ENCODE results near the gene NOC3L. TPM values are rescaled to one million over a fixed set of nuclear protein-coding genes. Genes with fewer than 3 reads are reported as not detected.

NOC3L gene
- total RNA-seq, 4 donors from 2014 or later = 11.3 to 24.8 (median 18.5) TPM

DNA sequence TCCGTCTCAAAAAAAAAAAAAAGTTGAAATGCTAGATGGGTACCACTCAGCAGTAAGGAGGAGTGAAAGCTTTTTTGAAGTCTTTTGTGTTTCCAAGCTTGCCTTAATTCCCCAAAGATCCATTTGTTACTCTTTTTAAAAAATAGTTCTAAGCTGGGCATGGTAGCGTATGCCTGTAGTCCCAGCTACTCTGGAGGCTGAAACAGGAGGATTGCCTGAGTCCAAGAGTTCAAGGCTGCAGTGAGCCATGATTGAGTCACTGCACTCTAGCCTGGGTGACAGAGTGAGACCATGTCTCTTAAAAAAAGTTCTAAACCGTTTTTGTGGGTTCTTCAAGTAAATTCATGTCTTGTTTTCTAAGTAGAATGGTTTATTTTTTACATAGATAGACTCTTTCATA lies 44.9 kb upstream of the NOC3L start:
- TF ChIP-seq, protein P1, sequence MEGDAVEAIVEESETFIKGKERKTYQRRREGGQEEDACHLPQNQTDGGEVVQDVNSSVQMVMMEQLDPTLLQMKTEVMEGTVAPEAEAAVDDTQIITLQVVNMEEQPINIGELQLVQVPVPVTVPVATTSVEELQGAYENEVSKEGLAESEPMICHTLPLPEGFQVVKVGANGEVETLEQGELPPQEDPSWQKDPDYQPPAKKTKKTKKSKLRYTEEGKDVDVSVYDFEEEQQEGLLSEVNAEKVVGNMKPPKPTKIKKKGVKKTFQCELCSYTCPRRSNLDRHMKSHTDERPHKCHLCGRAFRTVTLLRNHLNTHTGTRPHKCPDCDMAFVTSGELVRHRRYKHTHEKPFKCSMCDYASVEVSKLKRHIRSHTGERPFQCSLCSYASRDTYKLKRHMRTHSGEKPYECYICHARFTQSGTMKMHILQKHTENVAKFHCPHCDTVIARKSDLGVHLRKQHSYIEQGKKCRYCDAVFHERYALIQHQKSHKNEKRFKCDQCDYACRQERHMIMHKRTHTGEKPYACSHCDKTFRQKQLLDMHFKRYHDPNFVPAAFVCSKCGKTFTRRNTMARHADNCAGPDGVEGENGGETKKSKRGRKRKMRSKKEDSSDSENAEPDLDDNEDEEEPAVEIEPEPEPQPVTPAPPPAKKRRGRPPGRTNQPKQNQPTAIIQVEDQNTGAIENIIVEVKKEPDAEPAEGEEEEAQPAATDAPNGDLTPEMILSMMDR (IDR thresholded peaks at IDR 0.05) = no peak
- TF ChIP-seq POLR2A (IDR thresholded peaks at IDR 0.05) = no peak
- Histone ChIP-seq H3K4me1 (peaks cover 7 to 19% (median 16%) of the 10 kb centered on the region in 3 donors), H3K27me3 (no peaks in the 10 kb centered on the region), H3K9me3 (no peaks in the 10 kb centered on the region), H3K4me3 (no peak overlapping the region), H3K36me3 (no peaks in the 10 kb centered on the region), H3K27ac (no peak overlapping the region)
- intact Hi-C loops (cut with DNase I) = no loop called here
- no peak for DNase-seq
- 72 to 88% methylated on average over 3 of the region's 3 CpGs for WGBS, 2 donors

DNA sequence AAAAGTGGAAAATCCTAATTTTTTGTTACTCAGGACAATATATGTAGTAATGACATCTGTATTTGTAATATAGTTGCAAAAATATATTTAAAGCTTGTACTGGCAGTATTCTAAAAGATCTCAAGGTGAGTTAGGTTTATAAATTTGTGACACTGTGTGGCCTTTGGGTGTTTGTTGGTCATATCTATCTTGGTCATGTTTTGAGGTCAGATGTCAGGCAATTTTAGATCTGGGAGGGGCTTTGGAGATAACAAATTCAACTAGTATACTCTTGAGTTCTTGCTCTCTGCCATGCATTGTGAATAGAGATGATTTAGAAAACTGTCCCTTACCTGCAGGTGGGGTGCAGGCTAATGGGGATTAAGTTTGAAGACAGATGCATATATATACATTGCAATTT lies 42.7 kb upstream of the NOC3L start:
- Histone ChIP-seq H3K9me3 (no peaks in the 10 kb centered on the region), H3K4me3 (no peak overlapping the region), H3K27me3 (no peaks in the 10 kb centered on the region), H3K4me1 (peaks cover 7 to 23% (median 16%) of the 10 kb centered on the region in 3 donors), H3K27ac (no peak overlapping the region), H3K36me3 (no peaks in the 10 kb centered on the region)
- TF ChIP-seq, protein P1 (IDR thresholded peaks at IDR 0.05) = no peak
- TF ChIP-seq POLR2A (IDR thresholded peaks at IDR 0.05) = no peak
- intact Hi-C loops (cut with DNase I) = no loop called here
- no peak for DNase-seq

- H3K27ac ChIP-seq = peak overlapping the region; percentile 90 to 97 (median 94)
- H3K4me1 ChIP-seq = peaks cover 7 to 23% (median 16%) of the 10 kb centered on the region in 3 donors
- 0 to 1% methylated on average over 8 to 9 of the region's 51 CpGs for WGBS, 2 donors
- peak overlapping the region; percentile 83 to 97 (median 92) for H3K4me3 ChIP-seq
- intact Hi-C loops (cut with DNase I) = no loop called here
- H3K27me3 ChIP-seq = no peaks in the 10 kb centered on the region
- TF ChIP-seq, protein P1 (IDR thresholded peaks at IDR 0.05) = no peak
- TF ChIP-seq POLR2A (IDR thresholded peaks at IDR 0.05) = peak in 2 of 4 donors; percentile 51 to 54
- no peaks in the 10 kb centered on the region for H3K9me3 ChIP-seq
- no peaks in the 10 kb centered on the region for H3K36me3 ChIP-seq
- DNase-seq = peak; percentile 26
Measured at GRCh38 chr10:94403380-94404213, 40.9 kb upstream of the NOC3L start.

GRCh38 chr10:94402843-94403379 lies 40.2 kb upstream of the NOC3L start:
- no peaks in the 10 kb centered on the region for H3K27me3 ChIP-seq
- H3K36me3 ChIP-seq = no peaks in the 10 kb centered on the region
- peak overlapping the region; percentile 90 to 97 (median 94) for H3K27ac ChIP-seq
- no peaks in the 10 kb centered on the region for H3K9me3 ChIP-seq
- peaks cover 7 to 23% (median 16%) of the 10 kb centered on the region in 3 donors for H3K4me1 ChIP-seq
- H3K4me3 ChIP-seq = peak overlapping the region; percentile 83 to 97 (median 92)
- TF ChIP-seq, protein P1 (IDR thresholded peaks at IDR 0.05) = no peak
- no peak for TF ChIP-seq POLR2A (IDR thresholded peaks at IDR 0.05)
- intact Hi-C loops (cut with DNase I) = no loop called here
- no peak for DNase-seq
- no CpG with 5 or more reads among the region's 77 CpGs for WGBS, 2 donors

- TF ChIP-seq, protein P1 (IDR thresholded peaks at IDR 0.05) = no peak
- peak in 1 of 4 donors; percentile 71 for TF ChIP-seq POLR2A (IDR thresholded peaks at IDR 0.05)
- WGBS, 2 donors = 1 to 17% methylated on average over 1 to 9 of the region's 56 CpGs
Measured at GRCh38 chr10:94402204-94402842, 39.6 kb upstream of the NOC3L start, which contains the start of gene TBC1D12. TSS of gene TBC1D12 (plus strand) at chr10:94402541. CDS start at chr10:94402614, 73 bp downstream.

More at GRCh38 chr10:94402204-94402842, 39.6 kb upstream of the NOC3L start, which contains the start of gene TBC1D12:
- peak within 1 kb of the TSS; percentile 83 to 97 (median 92) for H3K4me3 ChIP-seq
- intact Hi-C loops (cut with DNase I) = no loop called here
- H3K9me3 ChIP-seq = no peaks in the 10 kb centered on the region
- peak; percentile 55 for DNase-seq
- H3K27ac ChIP-seq = peak within 1 kb of the TSS; percentile 90 to 97 (median 94)
- H3K27me3 ChIP-seq = no peaks in the 10 kb centered on the region
- no peaks in the 10 kb centered on the region for H3K36me3 ChIP-seq
- H3K4me1 ChIP-seq = peaks cover 7 to 23% (median 16%) of the 10 kb centered on the region in 3 donors
